GM23338 (cell line): ENCODE data around the gene TNNT3. TPM values are rescaled to one million over a fixed set of nuclear protein-coding genes. Genes with fewer than 3 reads are reported as not detected.

Experiments
- ATAC-seq: fragments of 200-7000 bp; cut with Tn5 transposase; 3 replicates; pipeline ENCODE4 v1.9.1; 2020
- DNase-seq: peaks from one replicate; pipeline ENCODE4 v3.0.0-alpha.2; 2015; ENCODE audit warnings: low spot score
- H2AFZ ChIP-seq: fragments of 200-600 bp; sonication (generic); 2 replicates; pipeline ENCODE4 v1.8.0; 2016; ENCODE audit warnings: antibody characterized with exemption, mild to moderate bottlenecking, moderate library complexity
- H3F3A ChIP-seq: fragments of 200-600 bp; sonication (generic); replicated peaks from 2 replicates; pipeline ENCODE4 v1.8.0; 2017; ENCODE audit warnings: antibody characterized with exemption, mixed run types, low read depth
- H3K27ac ChIP-seq: fragments of 200-600 bp; sonication (generic); 2 replicates; pipeline ENCODE4 v1.6.1; 2016; ENCODE audit warnings: low read depth
- H3K27me3 ChIP-seq: fragments of 200-600 bp; sonication (generic); 2 replicates; pipeline ENCODE4 v1.8.0; 2016; ENCODE audit warnings: mild to moderate bottlenecking, mixed run types, moderate library complexity; ENCODE audit not compliant: insufficient read depth
- H3K36me3 ChIP-seq: fragments of 200-600 bp; sonication (generic); 2 replicates; pipeline ENCODE4 v1.8.0; 2016; ENCODE audit warnings: mild to moderate bottlenecking; ENCODE audit not compliant: insufficient read depth
- H3K4me1 ChIP-seq: fragments of 200-600 bp; sonication (generic); 2 replicates; pipeline ENCODE4 v1.8.0; 2016; ENCODE audit warnings: mild to moderate bottlenecking, moderate library complexity; ENCODE audit not compliant: insufficient read depth
- H3K4me2 ChIP-seq: fragments of 200-600 bp; sonication (generic); 2 replicates; pipeline ENCODE4 v1.7.1; 2017; ENCODE audit warnings: mixed run types
- H3K4me3 ChIP-seq: fragments of 200-600 bp; sonication (generic); 2 replicates; pipeline ENCODE4 v1.6.1; 2016; ENCODE audit warnings: mixed run types
- H3K79me2 ChIP-seq: fragments of 200-600 bp; sonication (generic); replicated peaks from 2 replicates; pipeline ENCODE4 v1.8.0; 2017; ENCODE audit warnings: mild to moderate bottlenecking; ENCODE audit not compliant: insufficient read depth
- H3K9me2 ChIP-seq: fragments of 200-600 bp; sonication (generic); 2 replicates; pipeline ENCODE4 v1.8.0; 2017; ENCODE audit not compliant: insufficient read depth
- H4K20me1 ChIP-seq: fragments of 200-600 bp; sonication (generic); replicated peaks from 2 replicates; pipeline ENCODE4 v1.8.0; 2017; ENCODE audit warnings: mild to moderate bottlenecking; ENCODE audit not compliant: insufficient read depth
- H3K27ac Mint-ChIP-seq: 2 replicates; pipeline ENCODE4 v1.8.0; 2020; ENCODE audit warnings: inconsistent platforms, mild to moderate bottlenecking, moderate library complexity, mixed read lengths
- H3K27me3 Mint-ChIP-seq: 3 replicates; pipeline ENCODE4 v1.8.0; 2022; ENCODE audit warnings: low read depth, mild to moderate bottlenecking, moderate library complexity, mixed read lengths, inconsistent platforms; ENCODE audit not compliant: insufficient read depth, poor library complexity
- H3K36me3 Mint-ChIP-seq: 3 replicates; pipeline ENCODE4 v1.8.0; 2021; ENCODE audit warnings: low read depth, mild to moderate bottlenecking, inconsistent platforms, moderate library complexity, mixed read lengths
- H3K4me1 Mint-ChIP-seq: 3 replicates; pipeline ENCODE4 v1.8.0; 2020; ENCODE audit warnings: mild to moderate bottlenecking, inconsistent platforms, mixed read lengths
- H3K4me3 Mint-ChIP-seq: 3 replicates; pipeline ENCODE4 v1.8.0; 2021; ENCODE audit warnings: moderate library complexity, mild to moderate bottlenecking, inconsistent platforms, mixed read lengths
- H3K9me3 Mint-ChIP-seq: 3 replicates; pipeline ENCODE4 v1.8.0; 2020; ENCODE audit warnings: moderate library complexity, mild to moderate bottlenecking, inconsistent platforms, mixed read lengths
- CREB1 ChIP-seq: fragments of 250-450 bp; sonication (Bioruptor Pico); IDR thresholded peaks from 2 replicates; pipeline ENCODE4 v1.5.0; 2020; ENCODE audit warnings: low read depth, mild to moderate bottlenecking, moderate library complexity
- EZH2 ChIP-seq: fragments of 200-600 bp; sonication (generic); IDR thresholded peaks from one replicate; pipeline ENCODE4 v1.8.0; 2017; ENCODE audit warnings: antibody characterized with exemption, mild to moderate bottlenecking, low read depth; ENCODE audit not compliant: unreplicated experiment
- EZH2phosphoT487 ChIP-seq: fragments of 200-600 bp; sonication (generic); IDR thresholded peaks from one replicate; pipeline ENCODE4 v1.8.1; 2018; ENCODE audit warnings: antibody characterized with exemption; ENCODE audit not compliant: unreplicated experiment
- JUNB ChIP-seq: IDR thresholded peaks from one replicate; pipeline ENCODE4 v1.6.1; 2016; ENCODE audit warnings: antibody characterized with exemption; ENCODE audit not compliant: unreplicated experiment
- NANOG ChIP-seq: IDR thresholded peaks from 2 replicates; pipeline ENCODE4 v1.6.1; 2016; ENCODE audit warnings: antibody characterized with exemption, borderline replicate concordance
- POLR2AphosphoS5 ChIP-seq: IDR thresholded peaks from 2 replicates; pipeline ENCODE4 v1.6.1; 2016; ENCODE audit warnings: antibody characterized with exemption, low read depth
- STAT1 ChIP-seq: IDR thresholded peaks from one replicate; pipeline ENCODE4 v1.6.1; 2016; ENCODE audit warnings: antibody characterized with exemption; ENCODE audit not compliant: unreplicated experiment
- ZNF114 ChIP-seq: fragments of 250-450 bp; sonication (Bioruptor Pico); IDR thresholded peaks from 2 replicates; pipeline ENCODE4 v1.5.0; 2020; ENCODE audit warnings: mild to moderate bottlenecking, moderate library complexity
- ZNF331 ChIP-seq: fragments of 250-450 bp; sonication (Bioruptor Pico); IDR thresholded peaks from 2 replicates; pipeline ENCODE4 v1.5.0; 2020; ENCODE audit warnings: low read depth, mild to moderate bottlenecking, moderate library complexity
- polyA plus RNA-seq: library from polyadenylated mRNA; unstranded; fragments of >200 nt; fragmentation: Nextera tagmentation; extraction: Ambion mirVana; gene quantifications from 2 replicates; pipeline ENCODE4 v1.2.1, GENCODE V29; 2016
- total RNA-seq: library from RNA; depleted of rRNA; stranded (reverse); fragments of >200 nt; shearing (Covaris generic); gene quantifications from 2 replicates; pipeline ENCODE4 v1.2.3, GENCODE V29; 2014
- TF ChIP-seq, protein P1 (sequence below): IDR thresholded peaks from one replicate; pipeline ENCODE4 v1.6.1; 2018; ENCODE audit warnings: antibody characterized with exemption; ENCODE audit not compliant: unreplicated experiment
- TF ChIP-seq, protein P2 (sequence below), 2 experiments: fragments of 200-600 bp in 1 of 2; sonication (generic) in 1 of 2; conservative IDR thresholded peaks; 2 replicates each; pipeline versions ENCODE4 v1.5.1 to v1.6.1; 2016 to 2017; ENCODE audit warnings: antibody characterized with exemption in 2 of 2, low read depth in 2 of 2, mild to moderate bottlenecking in 2 of 2, moderate library complexity in 1 of 2
- TF ChIP-seq, protein P3 (sequence below): fragments of 250-450 bp; sonication (Bioruptor Pico); IDR thresholded peaks from 2 replicates; pipeline ENCODE4 v1.5.0; 2020; ENCODE audit warnings: mild to moderate bottlenecking, moderate library complexity
- TF ChIP-seq, protein P4 (sequence below): IDR thresholded peaks from 2 replicates; pipeline ENCODE4 v1.6.1; 2016; ENCODE audit warnings: antibody characterized with exemption

Gene TNNT3
- total and polyA plus RNA-seq, 2 experiments from 2014 or later: not detected

DNA sequence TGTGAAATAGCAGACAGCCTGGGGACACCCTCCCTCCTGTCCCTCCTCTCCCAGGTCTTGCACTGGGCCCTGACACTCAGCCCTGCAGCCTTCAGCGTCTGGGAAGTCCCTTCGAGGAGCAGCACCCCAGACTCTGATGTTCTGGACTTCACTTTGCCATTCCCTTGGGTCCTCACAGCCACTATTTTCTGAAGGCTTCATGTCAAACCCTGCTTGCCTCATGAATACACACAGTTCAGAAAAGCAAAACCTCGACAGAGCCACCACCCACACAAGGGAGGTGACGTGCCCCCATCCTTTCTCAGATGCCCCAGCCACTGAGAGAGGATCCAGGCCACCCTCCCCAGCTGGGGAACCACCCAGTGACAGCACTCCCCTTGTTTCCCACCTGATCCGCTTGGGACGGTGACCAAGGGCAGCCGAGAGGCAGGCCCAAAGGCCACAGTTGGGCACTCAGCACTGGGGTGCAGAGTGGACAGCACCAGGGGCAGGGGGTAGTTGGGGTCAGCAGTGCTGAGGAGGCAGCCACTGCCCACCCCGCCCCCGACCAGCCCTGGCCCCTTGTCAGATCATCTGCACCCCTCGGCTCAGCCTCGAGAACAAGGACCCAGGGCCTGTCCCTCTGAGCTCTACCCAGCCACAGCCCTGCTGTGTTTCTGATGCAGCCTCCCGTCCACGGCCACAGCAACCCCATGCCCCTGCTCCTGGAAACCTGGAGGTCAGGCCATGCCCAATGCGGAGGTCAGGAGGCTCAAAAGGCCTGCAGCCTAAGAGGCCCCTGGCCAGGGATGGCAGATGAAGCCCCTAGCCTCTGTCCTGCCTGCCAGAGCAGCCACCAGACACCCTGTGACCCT lies 3.1 kb upstream of the TNNT3 start:
- DNase-seq (no peak), ATAC-seq (no peak)
- Histone ChIP-seq H3K4me1 (no peaks in the 10 kb centered on the region), H3K4me2 (no peak overlapping the region), H3K27ac (no peak overlapping the region), H3F3A (no peaks in the 10 kb centered on the region), H3K36me3 (no peaks in the 10 kb centered on the region), H3K79me2 (no peaks in the 10 kb centered on the region), H4K20me1 (no peaks in the 10 kb centered on the region), H3K9me2 (no peaks in the 10 kb centered on the region), H2AFZ (no peak overlapping the region), H3K4me3 (no peak overlapping the region), H3K27me3 (no peaks in the 10 kb centered on the region)
- H3K36me3 Mint-ChIP-seq: no peaks in the 10 kb centered on the region; the same call in 2 of the 3 replicates
- no peak overlapping the region for H3K4me3 Mint-ChIP-seq
- H3K4me1 Mint-ChIP-seq: no peaks in the 10 kb centered on the region
- H3K27me3 Mint-ChIP-seq: peaks cover 5% of the 10 kb centered on the region
- peaks cover 6% of the 10 kb centered on the region; the same call in 2 of the 3 replicates for H3K9me3 Mint-ChIP-seq
- no peak overlapping the region for H3K27ac Mint-ChIP-seq
- TF ChIP-seq, protein P1, sequence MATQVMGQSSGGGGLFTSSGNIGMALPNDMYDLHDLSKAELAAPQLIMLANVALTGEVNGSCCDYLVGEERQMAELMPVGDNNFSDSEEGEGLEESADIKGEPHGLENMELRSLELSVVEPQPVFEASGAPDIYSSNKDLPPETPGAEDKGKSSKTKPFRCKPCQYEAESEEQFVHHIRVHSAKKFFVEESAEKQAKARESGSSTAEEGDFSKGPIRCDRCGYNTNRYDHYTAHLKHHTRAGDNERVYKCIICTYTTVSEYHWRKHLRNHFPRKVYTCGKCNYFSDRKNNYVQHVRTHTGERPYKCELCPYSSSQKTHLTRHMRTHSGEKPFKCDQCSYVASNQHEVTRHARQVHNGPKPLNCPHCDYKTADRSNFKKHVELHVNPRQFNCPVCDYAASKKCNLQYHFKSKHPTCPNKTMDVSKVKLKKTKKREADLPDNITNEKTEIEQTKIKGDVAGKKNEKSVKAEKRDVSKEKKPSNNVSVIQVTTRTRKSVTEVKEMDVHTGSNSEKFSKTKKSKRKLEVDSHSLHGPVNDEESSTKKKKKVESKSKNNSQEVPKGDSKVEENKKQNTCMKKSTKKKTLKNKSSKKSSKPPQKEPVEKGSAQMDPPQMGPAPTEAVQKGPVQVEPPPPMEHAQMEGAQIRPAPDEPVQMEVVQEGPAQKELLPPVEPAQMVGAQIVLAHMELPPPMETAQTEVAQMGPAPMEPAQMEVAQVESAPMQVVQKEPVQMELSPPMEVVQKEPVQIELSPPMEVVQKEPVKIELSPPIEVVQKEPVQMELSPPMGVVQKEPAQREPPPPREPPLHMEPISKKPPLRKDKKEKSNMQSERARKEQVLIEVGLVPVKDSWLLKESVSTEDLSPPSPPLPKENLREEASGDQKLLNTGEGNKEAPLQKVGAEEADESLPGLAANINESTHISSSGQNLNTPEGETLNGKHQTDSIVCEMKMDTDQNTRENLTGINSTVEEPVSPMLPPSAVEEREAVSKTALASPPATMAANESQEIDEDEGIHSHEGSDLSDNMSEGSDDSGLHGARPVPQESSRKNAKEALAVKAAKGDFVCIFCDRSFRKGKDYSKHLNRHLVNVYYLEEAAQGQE: no peak
- TF ChIP-seq ZNF331 (no peak), STAT1 (no peak), EZH2 (no peak), POLR2AphosphoS5 (no peak), NANOG (no peak), EZH2phosphoT487 (no peak), JUNB (no peak), CREB1 (CRISPR knock-in tag) (no peak), ZNF114 (CRISPR knock-in tag) (no peak)
- TF ChIP-seq, protein P2, sequence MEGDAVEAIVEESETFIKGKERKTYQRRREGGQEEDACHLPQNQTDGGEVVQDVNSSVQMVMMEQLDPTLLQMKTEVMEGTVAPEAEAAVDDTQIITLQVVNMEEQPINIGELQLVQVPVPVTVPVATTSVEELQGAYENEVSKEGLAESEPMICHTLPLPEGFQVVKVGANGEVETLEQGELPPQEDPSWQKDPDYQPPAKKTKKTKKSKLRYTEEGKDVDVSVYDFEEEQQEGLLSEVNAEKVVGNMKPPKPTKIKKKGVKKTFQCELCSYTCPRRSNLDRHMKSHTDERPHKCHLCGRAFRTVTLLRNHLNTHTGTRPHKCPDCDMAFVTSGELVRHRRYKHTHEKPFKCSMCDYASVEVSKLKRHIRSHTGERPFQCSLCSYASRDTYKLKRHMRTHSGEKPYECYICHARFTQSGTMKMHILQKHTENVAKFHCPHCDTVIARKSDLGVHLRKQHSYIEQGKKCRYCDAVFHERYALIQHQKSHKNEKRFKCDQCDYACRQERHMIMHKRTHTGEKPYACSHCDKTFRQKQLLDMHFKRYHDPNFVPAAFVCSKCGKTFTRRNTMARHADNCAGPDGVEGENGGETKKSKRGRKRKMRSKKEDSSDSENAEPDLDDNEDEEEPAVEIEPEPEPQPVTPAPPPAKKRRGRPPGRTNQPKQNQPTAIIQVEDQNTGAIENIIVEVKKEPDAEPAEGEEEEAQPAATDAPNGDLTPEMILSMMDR (conservative IDR thresholded peaks at IDR 0.05; ENCODE audit: low read depth in 2 of 2): no peak
- TF ChIP-seq, protein P3, sequence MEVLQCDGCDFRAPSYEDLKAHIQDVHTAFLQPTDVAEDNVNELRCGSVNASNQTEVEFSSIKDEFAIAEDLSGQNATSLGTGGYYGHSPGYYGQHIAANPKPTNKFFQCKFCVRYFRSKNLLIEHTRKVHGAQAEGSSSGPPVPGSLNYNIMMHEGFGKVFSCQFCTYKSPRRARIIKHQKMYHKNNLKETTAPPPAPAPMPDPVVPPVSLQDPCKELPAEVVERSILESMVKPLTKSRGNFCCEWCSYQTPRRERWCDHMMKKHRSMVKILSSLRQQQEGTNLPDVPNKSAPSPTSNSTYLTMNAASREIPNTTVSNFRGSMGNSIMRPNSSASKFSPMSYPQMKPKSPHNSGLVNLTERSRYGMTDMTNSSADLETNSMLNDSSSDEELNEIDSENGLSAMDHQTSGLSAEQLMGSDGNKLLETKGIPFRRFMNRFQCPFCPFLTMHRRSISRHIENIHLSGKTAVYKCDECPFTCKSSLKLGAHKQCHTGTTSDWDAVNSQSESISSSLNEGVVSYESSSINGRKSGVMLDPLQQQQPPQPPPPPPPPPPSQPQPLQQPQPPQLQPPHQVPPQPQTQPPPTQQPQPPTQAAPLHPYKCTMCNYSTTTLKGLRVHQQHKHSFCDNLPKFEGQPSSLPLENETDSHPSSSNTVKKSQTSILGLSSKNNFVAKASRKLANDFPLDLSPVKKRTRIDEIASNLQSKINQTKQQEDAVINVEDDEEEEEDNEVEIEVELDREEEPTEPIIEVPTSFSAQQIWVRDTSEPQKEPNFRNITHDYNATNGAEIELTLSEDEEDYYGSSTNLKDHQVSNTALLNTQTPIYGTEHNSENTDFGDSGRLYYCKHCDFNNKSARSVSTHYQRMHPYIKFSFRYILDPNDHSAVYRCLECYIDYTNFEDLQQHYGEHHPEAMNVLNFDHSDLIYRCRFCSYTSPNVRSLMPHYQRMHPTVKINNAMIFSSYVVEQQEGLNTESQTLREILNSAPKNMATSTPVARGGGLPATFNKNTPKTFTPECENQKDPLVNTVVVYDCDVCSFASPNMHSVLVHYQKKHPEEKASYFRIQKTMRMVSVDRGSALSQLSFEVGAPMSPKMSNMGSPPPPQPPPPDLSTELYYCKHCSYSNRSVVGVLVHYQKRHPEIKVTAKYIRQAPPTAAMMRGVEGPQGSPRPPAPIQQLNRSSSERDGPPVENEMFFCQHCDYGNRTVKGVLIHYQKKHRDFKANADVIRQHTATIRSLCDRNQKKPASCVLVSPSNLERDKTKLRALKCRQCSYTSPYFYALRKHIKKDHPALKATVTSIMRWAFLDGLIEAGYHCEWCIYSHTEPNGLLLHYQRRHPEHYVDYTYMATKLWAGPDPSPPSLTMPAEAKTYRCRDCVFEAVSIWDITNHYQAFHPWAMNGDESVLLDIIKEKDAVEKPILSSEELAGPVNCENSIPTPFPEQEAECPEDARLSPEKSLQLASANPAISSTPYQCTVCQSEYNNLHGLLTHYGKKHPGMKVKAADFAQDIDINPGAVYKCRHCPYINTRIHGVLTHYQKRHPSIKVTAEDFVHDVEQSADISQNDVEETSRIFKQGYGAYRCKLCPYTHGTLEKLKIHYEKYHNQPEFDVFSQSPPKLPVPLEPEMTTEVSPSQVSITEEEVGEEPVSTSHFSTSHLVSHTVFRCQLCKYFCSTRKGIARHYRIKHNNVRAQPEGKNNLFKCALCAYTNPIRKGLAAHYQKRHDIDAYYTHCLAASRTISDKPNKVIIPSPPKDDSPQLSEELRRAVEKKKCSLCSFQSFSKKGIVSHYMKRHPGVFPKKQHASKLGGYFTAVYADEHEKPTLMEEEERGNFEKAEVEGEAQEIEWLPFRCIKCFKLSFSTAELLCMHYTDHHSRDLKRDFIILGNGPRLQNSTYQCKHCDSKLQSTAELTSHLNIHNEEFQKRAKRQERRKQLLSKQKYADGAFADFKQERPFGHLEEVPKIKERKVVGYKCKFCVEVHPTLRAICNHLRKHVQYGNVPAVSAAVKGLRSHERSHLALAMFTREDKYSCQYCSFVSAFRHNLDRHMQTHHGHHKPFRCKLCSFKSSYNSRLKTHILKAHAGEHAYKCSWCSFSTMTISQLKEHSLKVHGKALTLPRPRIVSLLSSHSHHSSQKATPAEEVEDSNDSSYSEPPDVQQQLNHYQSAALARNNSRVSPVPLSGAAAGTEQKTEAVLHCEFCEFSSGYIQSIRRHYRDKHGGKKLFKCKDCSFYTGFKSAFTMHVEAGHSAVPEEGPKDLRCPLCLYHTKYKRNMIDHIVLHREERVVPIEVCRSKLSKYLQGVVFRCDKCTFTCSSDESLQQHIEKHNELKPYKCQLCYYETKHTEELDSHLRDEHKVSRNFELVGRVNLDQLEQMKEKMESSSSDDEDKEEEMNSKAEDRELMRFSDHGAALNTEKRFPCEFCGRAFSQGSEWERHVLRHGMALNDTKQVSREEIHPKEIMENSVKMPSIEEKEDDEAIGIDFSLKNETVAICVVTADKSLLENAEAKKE (CRISPR knock-in tag): no peak
- TF ChIP-seq, protein P4, sequence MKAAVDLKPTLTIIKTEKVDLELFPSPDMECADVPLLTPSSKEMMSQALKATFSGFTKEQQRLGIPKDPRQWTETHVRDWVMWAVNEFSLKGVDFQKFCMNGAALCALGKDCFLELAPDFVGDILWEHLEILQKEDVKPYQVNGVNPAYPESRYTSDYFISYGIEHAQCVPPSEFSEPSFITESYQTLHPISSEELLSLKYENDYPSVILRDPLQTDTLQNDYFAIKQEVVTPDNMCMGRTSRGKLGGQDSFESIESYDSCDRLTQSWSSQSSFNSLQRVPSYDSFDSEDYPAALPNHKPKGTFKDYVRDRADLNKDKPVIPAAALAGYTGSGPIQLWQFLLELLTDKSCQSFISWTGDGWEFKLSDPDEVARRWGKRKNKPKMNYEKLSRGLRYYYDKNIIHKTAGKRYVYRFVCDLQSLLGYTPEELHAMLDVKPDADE: no peak
